Brain microvascular endothelial cell (primary cell): ENCODE data around the gene PAQR4.
A peak's percentile ranks its signal among the peaks of the same experiment; 100 is the strongest.

ENCODE experiments used
- DNase-seq: peaks from one replicate; pipeline ENCODE4 v3.0.0-alpha.2; 2020
- H3K27ac ChIP-seq: fragments of 250-450 bp; sonication (Bioruptor Pico); 2 replicates; pipeline ENCODE4 v1.5.1; 2020; ENCODE audit warnings: mild to moderate bottlenecking, moderate library complexity
- H3K27me3 ChIP-seq: fragments of 250-450 bp; sonication (Bioruptor Pico); replicated peaks from 2 replicates; pipeline ENCODE4 v1.5.1; 2020; ENCODE audit warnings: mild to moderate bottlenecking
- H3K36me3 ChIP-seq: fragments of 250-450 bp; sonication (Bioruptor Pico); replicated peaks from 2 replicates; pipeline ENCODE4 v1.5.1; 2020; ENCODE audit warnings: mild to moderate bottlenecking
- H3K4me3 ChIP-seq: 2 replicates; pipeline ENCODE4 v1.5.1; 2011; ENCODE audit warnings: low read depth, mild to moderate bottlenecking, control low read depth, low read length, moderate library complexity
- in situ Hi-C: cut with HindIII; loops from 2 replicates; pipeline ENCODE4 v1.10.0; 2017; ENCODE audit warnings: low sequenced_read_pairs, low pct_ligation_motif_present
- TF ChIP-seq, protein P1 (sequence below): IDR thresholded peaks from 2 replicates; pipeline ENCODE4 v1.5.1; 2011; ENCODE audit warnings: low read depth, mild to moderate bottlenecking, moderate library complexity, low read length, control low read depth, inconsistent platforms; ENCODE audit errors: missing control alignments

Gene PAQR4

DNA sequence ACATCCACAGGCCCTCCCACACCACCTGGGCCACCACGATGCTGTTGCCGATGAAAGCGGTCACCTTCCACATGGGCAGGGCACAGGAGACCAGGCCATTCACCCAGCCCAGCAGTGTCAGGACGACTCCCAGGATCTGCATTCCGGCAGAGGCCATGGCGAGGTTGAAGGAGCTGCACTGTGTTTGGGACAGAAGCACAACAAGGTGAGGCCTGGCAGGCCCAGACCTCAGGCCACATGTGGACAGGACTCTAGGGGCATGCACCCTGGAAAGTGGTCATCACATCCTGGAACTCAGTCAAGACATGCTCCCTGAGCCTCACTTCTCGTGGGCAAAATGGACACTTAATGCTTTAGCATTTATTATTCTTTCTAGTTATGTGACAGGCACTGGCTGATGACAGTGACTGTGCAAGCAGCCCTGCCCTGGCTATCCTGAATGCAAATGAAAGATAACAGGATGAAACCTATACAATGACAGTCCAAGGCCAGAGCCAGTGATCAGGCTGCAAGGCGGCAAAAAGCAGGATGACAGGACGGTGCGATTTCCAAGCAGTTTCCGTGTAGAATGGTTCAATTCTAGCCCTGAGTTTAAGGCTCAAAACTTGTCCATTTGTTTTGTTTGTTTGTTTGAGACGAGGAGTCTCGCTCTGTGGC lies 46.8 kb downstream of the PAQR4 start:
- H3K27me3 ChIP-seq: peaks cover 32% of the 10 kb centered on the region
- in situ Hi-C loops: no loop called here

DNA sequence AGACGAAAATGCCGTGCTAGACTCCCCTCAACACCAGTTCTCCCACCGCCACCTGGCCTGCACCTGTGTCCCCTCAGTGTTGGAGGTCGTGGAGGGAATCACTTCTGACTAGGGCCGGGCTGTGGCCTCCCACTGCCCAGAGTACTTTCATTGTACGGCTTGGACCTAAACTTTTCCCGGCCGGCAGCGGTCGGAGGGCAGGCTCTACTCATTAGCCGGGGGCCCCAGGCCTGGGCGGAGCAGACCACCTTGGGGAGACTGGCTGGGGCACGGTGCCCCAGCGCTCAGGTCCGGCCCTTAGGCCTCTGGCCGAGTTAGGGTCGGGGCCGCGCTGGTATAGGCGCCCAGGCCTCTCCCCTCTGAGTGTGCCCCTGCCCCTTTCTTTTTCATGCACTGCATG lies 48.2 kb downstream of the PAQR4 start:
- no peak for DNase-seq
- Histone ChIP-seq H3K27me3 (peaks cover 20% of the 10 kb centered on the region), H3K27ac (no peak overlapping the region), H3K4me3 (no peak overlapping the region), H3K36me3 (peaks cover 4% of the 10 kb centered on the region)
- in situ Hi-C loops: no loop called here
- TF ChIP-seq, protein P1, sequence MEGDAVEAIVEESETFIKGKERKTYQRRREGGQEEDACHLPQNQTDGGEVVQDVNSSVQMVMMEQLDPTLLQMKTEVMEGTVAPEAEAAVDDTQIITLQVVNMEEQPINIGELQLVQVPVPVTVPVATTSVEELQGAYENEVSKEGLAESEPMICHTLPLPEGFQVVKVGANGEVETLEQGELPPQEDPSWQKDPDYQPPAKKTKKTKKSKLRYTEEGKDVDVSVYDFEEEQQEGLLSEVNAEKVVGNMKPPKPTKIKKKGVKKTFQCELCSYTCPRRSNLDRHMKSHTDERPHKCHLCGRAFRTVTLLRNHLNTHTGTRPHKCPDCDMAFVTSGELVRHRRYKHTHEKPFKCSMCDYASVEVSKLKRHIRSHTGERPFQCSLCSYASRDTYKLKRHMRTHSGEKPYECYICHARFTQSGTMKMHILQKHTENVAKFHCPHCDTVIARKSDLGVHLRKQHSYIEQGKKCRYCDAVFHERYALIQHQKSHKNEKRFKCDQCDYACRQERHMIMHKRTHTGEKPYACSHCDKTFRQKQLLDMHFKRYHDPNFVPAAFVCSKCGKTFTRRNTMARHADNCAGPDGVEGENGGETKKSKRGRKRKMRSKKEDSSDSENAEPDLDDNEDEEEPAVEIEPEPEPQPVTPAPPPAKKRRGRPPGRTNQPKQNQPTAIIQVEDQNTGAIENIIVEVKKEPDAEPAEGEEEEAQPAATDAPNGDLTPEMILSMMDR: no peak

More for the DNA sequence above, 46.8 kb downstream of the PAQR4 start:
- Histone ChIP-seq H3K36me3 (no peaks in the 10 kb centered on the region), H3K27ac (no peak overlapping the region), H3K4me3 (no peak overlapping the region)
- TF ChIP-seq, protein P1: no peak
- DNase-seq: no peak

DNA sequence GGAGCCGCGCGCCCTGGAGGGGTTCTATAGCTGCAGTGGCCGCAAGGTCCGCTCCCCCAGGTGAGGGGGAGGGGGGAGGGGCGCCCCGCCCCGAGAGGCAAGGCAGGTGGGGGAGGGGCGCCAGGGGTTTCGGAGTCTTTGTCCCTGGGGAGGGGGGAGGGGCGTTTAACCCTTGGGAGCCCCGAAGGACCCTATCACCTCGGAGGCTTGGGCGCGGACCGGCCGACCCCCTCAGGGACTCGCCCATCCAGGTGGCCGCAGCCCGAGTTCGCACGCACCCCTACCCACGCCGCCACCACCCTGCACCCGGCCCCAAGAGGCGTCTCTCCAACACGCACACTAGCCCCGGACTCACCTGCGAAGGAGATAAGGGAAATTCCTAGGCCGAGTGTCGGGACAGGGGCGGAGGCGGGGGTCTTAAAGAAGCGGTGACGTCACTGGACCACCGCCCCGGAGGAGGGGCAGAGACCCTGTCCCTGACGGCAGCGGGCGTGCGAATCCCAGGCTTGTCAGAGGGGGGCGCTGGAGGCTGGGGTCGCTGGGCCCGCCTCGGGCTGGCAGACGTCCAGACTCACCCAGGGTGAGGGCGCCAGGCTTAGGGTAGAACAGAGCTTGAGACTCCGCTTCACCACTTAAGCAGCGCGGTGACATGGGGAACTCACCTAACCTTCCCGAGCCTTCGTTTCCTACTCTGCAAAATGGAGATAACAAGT lies 48.8 kb downstream of the PAQR4 start, which contains the start of gene CLDN6:
Gene CLDN6, minus strand, starts transcription at position 390 of the 713 bp plus-strand sequence. CDS start 2,162 bp downstream, outside the sequence.
- Histone ChIP-seq H3K27ac (no peak within 1 kb of the TSS), H3K27me3 (peaks cover 14% of the 10 kb centered on the region), H3K4me3 (no peak within 1 kb of the TSS), H3K36me3 (peaks cover 9% of the 10 kb centered on the region)
- in situ Hi-C loops: no loop called here
- no peak for DNase-seq
- TF ChIP-seq, protein P1: peak; percentile 61

DNA sequence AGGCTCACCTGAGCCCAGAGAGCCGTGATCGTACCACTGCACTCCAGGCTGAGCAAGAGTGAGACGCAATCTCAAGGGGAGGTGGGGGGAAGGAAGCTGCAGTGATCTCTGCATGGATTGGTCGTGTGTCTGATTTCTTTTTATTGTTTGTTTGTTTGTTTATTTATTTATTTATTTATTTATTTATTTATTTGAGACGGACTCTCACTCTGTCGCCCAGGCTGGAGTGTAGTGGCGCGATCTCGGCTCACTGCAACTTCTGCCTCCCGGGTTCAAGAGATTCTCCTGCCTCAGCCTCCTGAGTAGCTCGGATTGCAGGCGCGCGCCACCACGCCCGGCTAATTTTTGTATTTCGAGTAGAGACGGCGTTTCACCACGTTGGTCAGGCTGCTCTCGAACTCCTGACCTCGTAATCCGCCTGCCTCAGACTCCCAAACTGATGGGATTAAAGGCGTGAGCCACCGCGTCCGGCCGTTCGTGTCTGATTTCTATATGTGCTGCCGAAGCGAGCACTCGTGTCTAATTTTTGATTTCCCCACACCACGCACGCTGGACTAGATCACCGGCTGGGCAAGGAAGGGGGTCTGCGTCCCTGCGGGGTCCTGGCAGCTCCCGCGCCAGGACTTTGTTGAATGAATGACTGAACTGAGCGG lies 50.6 kb downstream of the PAQR4 start:
- H3K27me3 ChIP-seq: no peaks in the 10 kb centered on the region
- TF ChIP-seq, protein P1: no peak
- DNase-seq: no peak
- H3K36me3 ChIP-seq: peaks cover 10% of the 10 kb centered on the region
- H3K4me3 ChIP-seq: peak overlapping the region; percentile 95
- no peak overlapping the region for H3K27ac ChIP-seq
- in situ Hi-C loops: no loop called here

DNA sequence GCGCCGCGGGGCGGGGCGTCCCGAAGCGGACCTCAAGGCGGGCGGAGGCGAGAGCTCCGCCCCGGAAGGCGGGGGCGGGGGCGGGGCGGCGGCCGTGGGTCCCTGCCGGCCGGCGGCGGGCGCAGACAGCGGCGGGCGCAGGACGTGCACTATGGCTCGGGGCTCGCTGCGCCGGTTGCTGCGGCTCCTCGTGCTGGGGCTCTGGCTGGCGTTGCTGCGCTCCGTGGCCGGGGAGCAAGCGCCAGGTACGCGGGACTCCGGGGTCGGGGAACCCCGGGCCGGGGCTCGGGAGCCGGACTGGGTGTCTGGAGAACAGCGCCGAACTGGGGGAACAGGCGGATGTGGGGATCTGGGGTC lies 51.1 kb downstream of the PAQR4 start, which contains the start of gene TNFRSF12A:
Gene TNFRSF12A, plus strand, starts transcription at position 122 of the 357 bp plus-strand sequence. Its CDS starts 30 bp downstream, at position 152.
- Histone ChIP-seq H3K27me3 (no peaks in the 10 kb centered on the region), H3K4me3 (peak within 1 kb of the TSS; percentile 95), H3K27ac (peak within 1 kb of the TSS; percentile 97), H3K36me3 (peaks cover 10% of the 10 kb centered on the region)
- in situ Hi-C loops: no loop called here
- TF ChIP-seq, protein P1: no peak
- peak; percentile 59 for DNase-seq
